ENCODE measurements around the gene ING3. TPM values are rescaled to one million over a fixed set of nuclear protein-coding genes. Genes with fewer than 3 reads are reported as not detected.

The ING3 gene
- total RNA-seq, 1 experiment from 2014 or later: 23.1 TPM

- Histone ChIP-seq H4K8ac (replicated peaks; ENCODE audit: insufficient read length, low read depth, low read length) (no peak overlapping the region), H3K27me3 (ENCODE audit: insufficient read depth, low read length) (no peaks in the 10 kb centered on the region), H2AFZ (ENCODE audit: low read length) (no peak overlapping the region), H3T11ph (ENCODE audit: low read length) (no peak overlapping the region), H3K9ac (ENCODE audit: extremely low read depth, insufficient read length, low read length) (no peak overlapping the region), H3K56ac (ENCODE audit: insufficient read length, low read depth, low read length) (no peak overlapping the region), H3K79me1 (ENCODE audit: insufficient read depth, low read depth, low read length, poor library complexity, severe bottlenecking) (no peaks in the 10 kb centered on the region), H4K91ac (ENCODE audit: insufficient read length, low read depth, low read length) (no peak overlapping the region), H2BK120ac (ENCODE audit: low read depth, low read length, poor library complexity, severe bottlenecking) (no peak overlapping the region), H3K9me3 (ENCODE audit: control insufficient read depth, low read depth, low read length) (no peaks in the 10 kb centered on the region), H2BK12ac (ENCODE audit: insufficient read length, low read depth, low read length) (no peak overlapping the region), H3K4ac (ENCODE audit: low read depth, low read length) (no peak overlapping the region), H3K4me1 (ENCODE audit: insufficient read depth, low read length) (no peaks in the 10 kb centered on the region), H3K23ac (ENCODE audit: insufficient read length, low read depth, low read length) (no peak overlapping the region), H2AK5ac (ENCODE audit: insufficient read length, low read length) (no peak overlapping the region), H2BK20ac (ENCODE audit: low read depth, low read length, poor library complexity, severe bottlenecking) (no peak overlapping the region), H3K4me2 (ENCODE audit: insufficient read depth, insufficient read length, low read length) (no peak overlapping the region), H2BK15ac (ENCODE audit: low read depth, low read length) (no peak overlapping the region), H3K79me2 (ENCODE audit: insufficient read depth, low read length) (no peaks in the 10 kb centered on the region), H2BK5ac (ENCODE audit: insufficient read length, low read length) (no peak overlapping the region), H3K18ac (ENCODE audit: insufficient read length, low read depth, low read length) (no peak overlapping the region), H3K27ac (ENCODE audit: insufficient read length, low read depth, low read length) (no peak overlapping the region), H4K20me1 (ENCODE audit: control insufficient read depth, insufficient read depth, insufficient read length) (no peaks in the 10 kb centered on the region), H4K5ac (ENCODE audit: insufficient read length, low read depth, low read length) (no peak overlapping the region), H3K14ac (ENCODE audit: insufficient read depth, low read length) (no peak overlapping the region), H3K23me2 (ENCODE audit: insufficient read length, low read depth, low read length, poor library complexity, severe bottlenecking) (no peaks in the 10 kb centered on the region)
- Mint-ChIP-seq H3K4me1 (no peaks in the 10 kb centered on the region), H3K27me3 (ENCODE audit: low read depth) (no peaks in the 10 kb centered on the region), H3K36me3 (ENCODE audit: insufficient read depth in 1 of 3, low read depth in 3 of 3) (no peaks in the 10 kb centered on the region), H3K9me3 (no peaks in the 10 kb centered on the region), H3K4me3 (no peak overlapping the region), H3K27ac (no peak overlapping the region)
- no peak for TF ChIP-seq CTCF (conservative IDR thresholded peaks at IDR 0.05)
- DNase-seq: no peak
- no CpG with 5 or more reads among the region's 1 CpG for WGBS (ENCODE audit: extremely low coverage, insufficient read length, low lambda C conversion rate)
Measured at GRCh38 chr7:121017586-121017985, 67.0 kb downstream of the ING3 start.
